ENCODE data around the gene CRACDL.

DNA sequence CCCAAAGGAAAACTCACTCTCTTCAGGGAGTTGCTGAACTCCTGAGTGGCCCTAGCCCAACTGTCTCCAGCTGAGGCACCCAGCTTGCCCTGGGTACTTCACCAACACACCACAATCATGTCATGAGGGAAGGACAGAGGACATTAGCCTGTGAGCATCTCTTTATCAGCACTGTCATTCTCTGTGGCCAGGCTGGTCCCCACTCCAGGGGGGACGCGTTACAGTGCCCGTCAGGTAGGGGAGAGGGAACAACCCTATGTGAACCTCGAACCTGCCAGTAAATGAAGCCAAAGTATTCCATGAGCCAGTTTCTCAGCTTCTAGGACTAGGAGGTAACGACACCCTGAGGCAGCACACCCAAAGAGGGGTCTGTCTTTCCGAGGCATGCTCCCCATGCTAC, 110.2 kb downstream of the CRACDL start:
- TF ChIP-seq CTCF (IDR thresholded peaks at IDR 0.05) (no peak), POLR2A (IDR thresholded peaks at IDR 0.05) (no peak)
